Mesothelial cell of epicardium (in vitro differentiated cells): ENCODE results near the gene LSM4. TPM values are rescaled to one million over a fixed set of nuclear protein-coding genes. Genes with fewer than 3 reads are reported as not detected.
"Not testable (repeated sequence)": the region's sequence is repeated elsewhere in the genome, so short reads cannot be mapped to it uniquely, and the experiment has no call there.

Experiments used
- DNase-seq, 2 experiments: peaks; one replicate each; pipeline ENCODE4 v3.0.0; 2021; ENCODE audit warnings: low spot score in 2 of 2; ENCODE audit not compliant: unreplicated experiment in 2 of 2
- H3K27ac Mint-ChIP-seq: 2 replicates; pipeline ENCODE4 v1.8.0; 2021; ENCODE audit warnings: mixed read lengths
- H3K27me3 Mint-ChIP-seq: 2 replicates; pipeline ENCODE4 v1.8.0; 2021; ENCODE audit warnings: low read depth, mixed read lengths
- H3K36me3 Mint-ChIP-seq: 2 replicates; pipeline ENCODE4 v1.8.0; 2021; ENCODE audit warnings: mixed read lengths
- H3K4me1 Mint-ChIP-seq: 2 replicates; pipeline ENCODE4 v1.8.0; 2021; ENCODE audit warnings: mixed read lengths
- H3K4me3 Mint-ChIP-seq: 2 replicates; pipeline ENCODE4 v1.8.0; 2021; ENCODE audit warnings: mild to moderate bottlenecking, moderate library complexity, mixed read lengths
- H3K9me3 Mint-ChIP-seq: 2 replicates; pipeline ENCODE4 v1.8.0; 2021; ENCODE audit warnings: mixed read lengths
- total RNA-seq: library from RNA; stranded (reverse); gene quantifications from 3 replicates; pipeline ENCODE4 v1.2.1, GENCODE V29; 2021
- TF ChIP-seq, protein P1 (sequence below): fragments of 200-600 bp; sonication (generic); IDR thresholded peaks from one replicate; pipeline ENCODE4 v1.5.0; 2021; ENCODE audit warnings: antibody characterized with exemption; ENCODE audit not compliant: unreplicated experiment

LSM4 gene
- 112 to 119 TPM (median 114 TPM) in 3 replicates for total RNA-seq

DNA sequence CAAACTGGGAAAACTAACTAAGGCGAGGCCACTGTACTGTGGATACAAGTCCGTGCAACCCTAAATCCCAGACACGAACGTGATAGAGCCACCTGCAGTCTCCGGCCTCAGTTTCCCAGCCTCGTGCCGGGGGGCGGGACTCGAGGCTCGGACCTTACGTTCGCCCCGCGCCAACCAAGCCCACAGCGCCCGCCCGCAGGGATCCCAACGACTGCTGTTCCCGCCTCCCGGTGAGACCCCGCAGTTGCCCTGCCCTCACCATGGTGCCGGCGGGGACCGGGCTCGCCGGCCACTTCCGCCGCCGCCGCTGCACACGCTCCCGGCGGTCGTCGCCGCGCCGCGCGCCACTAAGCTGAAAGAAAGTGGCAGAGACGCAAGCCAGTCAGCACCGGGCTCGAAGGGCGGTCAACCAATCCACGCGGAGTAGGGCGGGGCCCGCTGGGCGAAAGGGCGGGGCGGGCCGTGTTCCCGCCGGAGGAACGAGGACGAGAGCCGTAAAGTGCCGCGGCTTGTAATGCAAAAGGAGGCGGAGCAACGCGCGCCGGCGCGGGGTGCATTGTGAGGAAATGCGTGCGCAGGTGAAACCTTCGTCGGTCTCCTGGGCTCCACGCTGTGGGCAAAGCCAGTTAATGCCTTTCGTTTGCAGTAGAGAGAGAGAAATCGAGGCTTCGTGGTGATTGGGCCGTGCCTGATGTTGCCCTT is at the start of gene LSM4:
LSM4 (minus strand) TSS at position 318 of the 702 bp plus-strand sequence; CDS start at position 262, 56 bp downstream.
- Mint-ChIP-seq H3K9me3 (no peaks in the 10 kb centered on the region), H3K4me1 (peaks cover 43% of the 10 kb centered on the region), H3K27me3 (no peaks in the 10 kb centered on the region), H3K4me3 (peak within 1 kb of the TSS; percentile 72), H3K36me3 (no peaks in the 10 kb centered on the region), H3K27ac (peak within 1 kb of the TSS; percentile 99)
- TF ChIP-seq, protein P1, sequence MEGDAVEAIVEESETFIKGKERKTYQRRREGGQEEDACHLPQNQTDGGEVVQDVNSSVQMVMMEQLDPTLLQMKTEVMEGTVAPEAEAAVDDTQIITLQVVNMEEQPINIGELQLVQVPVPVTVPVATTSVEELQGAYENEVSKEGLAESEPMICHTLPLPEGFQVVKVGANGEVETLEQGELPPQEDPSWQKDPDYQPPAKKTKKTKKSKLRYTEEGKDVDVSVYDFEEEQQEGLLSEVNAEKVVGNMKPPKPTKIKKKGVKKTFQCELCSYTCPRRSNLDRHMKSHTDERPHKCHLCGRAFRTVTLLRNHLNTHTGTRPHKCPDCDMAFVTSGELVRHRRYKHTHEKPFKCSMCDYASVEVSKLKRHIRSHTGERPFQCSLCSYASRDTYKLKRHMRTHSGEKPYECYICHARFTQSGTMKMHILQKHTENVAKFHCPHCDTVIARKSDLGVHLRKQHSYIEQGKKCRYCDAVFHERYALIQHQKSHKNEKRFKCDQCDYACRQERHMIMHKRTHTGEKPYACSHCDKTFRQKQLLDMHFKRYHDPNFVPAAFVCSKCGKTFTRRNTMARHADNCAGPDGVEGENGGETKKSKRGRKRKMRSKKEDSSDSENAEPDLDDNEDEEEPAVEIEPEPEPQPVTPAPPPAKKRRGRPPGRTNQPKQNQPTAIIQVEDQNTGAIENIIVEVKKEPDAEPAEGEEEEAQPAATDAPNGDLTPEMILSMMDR, result no peak
- DNase-seq, result peak; percentile 98 to 99

DNA sequence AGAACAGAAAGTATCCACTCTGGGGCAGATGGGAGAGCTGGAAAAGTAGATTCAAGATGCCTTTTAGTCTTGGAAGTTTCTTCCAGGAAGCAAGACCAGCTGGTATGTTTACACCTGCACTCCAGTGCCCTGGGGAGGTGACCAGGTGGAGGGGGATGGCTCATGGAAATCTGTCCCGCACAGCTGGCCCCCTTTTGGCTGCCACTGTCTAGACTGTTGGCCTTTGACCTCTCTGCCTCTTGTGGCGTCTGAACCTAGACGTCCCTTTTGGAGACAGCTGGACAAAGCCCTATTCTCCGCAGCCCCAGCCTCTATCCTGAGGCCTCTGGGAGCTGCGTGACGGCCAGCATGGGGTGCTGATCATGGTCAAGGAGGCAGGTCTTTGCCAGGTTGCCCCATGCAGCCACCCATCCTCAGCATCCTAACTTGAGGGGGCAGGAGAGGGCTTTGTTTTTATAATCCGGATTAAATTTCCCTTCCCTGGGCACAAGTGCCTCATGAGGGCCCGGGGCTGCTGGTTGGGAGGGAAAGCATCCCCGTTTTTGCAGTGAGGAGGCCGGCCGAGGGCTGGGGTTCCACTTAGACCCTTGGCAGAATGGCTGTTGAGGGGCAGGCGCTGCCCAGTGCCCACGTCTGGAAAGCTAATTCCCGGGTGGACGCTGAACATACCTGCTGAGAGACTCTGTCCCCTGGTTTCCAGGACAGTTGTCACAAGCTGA is 45.8 kb upstream of the LSM4 start:
- Mint-ChIP-seq H3K27ac (peak overlapping the region; percentile 25), H3K27me3 (no peaks in the 10 kb centered on the region), H3K4me1 (peaks cover 34% of the 10 kb centered on the region), H3K9me3 (no peaks in the 10 kb centered on the region), H3K4me3 (no peak overlapping the region), H3K36me3 (peaks cover 1% of the 10 kb centered on the region)
- TF ChIP-seq, protein P1, result no peak
- no peak for DNase-seq

DNA sequence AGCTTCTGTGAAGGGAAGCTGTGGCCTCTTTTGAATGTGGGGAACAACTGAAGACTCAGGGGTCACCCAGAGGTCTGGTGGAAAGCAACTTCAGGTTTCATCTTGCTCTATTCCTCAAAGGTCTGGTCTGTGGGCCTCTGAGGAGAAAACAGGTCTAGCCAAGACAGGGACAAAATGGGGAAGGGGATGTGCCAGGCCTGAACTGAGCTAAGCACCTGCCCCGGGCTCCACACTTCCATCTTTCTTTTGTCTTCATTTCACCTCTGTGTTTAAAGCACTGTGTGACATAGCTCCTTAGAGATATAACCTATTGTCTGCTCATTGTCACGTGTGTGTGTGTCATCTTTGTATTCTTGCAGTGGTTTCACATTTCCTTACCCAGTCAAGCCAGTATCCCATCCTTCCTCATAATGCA is 43.2 kb upstream of the LSM4 start:
- peak overlapping the region; percentile 97 for H3K27ac Mint-ChIP-seq
- peaks cover 43% of the 10 kb centered on the region for H3K4me1 Mint-ChIP-seq
- peaks cover 9% of the 10 kb centered on the region for H3K36me3 Mint-ChIP-seq
- peaks cover 3% of the 10 kb centered on the region for H3K9me3 Mint-ChIP-seq
- no peak for DNase-seq
- H3K27me3 Mint-ChIP-seq, result no peaks in the 10 kb centered on the region
- TF ChIP-seq, protein P1, result no peak
- no peak overlapping the region for H3K4me3 Mint-ChIP-seq

DNA sequence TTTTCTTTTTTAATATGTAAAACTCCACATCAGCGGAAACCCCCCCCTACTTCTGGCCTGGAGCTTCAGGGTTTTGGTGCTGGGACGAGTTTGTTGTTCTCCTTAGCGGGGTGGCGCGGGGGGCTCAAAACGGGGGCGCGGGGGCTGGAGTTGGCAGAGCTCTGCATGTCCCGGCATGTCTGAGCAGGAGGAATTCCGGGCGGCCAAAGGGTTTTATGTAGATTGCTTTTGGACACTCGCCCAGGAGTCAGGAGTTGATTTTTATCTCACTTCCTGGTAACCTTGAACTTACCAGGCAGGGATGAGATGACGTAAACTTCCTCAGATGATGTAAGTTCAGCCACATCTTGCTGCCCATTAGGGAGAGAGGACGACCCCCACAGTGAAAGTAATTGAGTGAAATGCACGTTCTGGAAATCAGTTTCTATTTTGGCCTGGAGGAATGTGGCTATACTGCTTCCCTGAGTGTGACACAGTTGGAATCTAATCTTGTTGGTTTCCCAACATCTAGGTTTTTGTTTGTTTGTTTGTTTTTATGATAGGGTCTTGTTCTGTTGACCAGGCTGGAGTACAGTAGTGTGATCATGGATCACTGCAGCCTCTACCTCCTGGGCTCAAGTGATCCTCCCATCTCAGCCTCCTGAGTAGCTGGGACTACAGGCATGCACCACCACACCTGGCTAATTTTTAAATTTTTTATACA is 42.1 kb upstream of the LSM4 start:
- DNase-seq, result peak; percentile 75 to 80
- Mint-ChIP-seq H3K36me3 (peaks cover 10% of the 10 kb centered on the region), H3K9me3 (peaks cover 3% of the 10 kb centered on the region), H3K4me3 (no peak overlapping the region), H3K27me3 (no peaks in the 10 kb centered on the region), H3K27ac (peak overlapping the region; percentile 97), H3K4me1 (peaks cover 43% of the 10 kb centered on the region)
- TF ChIP-seq, protein P1, result no peak

DNA sequence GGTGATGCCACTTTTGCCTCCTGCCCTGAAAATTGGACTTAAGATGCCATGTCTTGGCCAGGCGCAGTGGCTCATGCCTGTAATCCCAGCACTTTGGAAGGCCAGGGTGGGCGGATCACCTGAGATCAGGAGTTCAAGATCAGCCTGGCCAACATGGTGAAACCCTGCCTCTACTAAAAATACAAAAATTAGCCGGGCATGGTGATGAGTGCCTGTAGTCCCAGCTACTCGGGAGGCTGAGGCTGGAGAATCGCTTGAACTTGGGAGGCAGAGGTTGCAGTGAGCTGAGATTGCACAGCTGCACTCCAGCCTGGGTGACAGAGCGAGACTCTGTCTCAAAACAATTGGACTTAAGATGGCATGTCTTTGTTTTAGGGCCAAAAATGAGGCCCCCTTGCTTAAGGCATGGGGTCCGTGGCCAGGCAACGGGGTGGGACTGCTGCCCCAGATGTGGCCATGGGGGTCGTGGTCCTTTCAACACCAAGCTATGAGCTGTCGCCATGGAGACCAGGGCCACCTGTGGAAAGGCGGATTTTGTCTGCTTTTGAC is 41.5 kb upstream of the LSM4 start:
- DNase-seq, H3K4me3 Mint-ChIP-seq, H3K27me3 Mint-ChIP-seq, H3K9me3 Mint-ChIP-seq: not testable (repeated sequence)
- Mint-ChIP-seq H3K36me3 (peaks cover 16% of the 10 kb centered on the region), H3K27ac (peak overlapping the region; percentile 97), H3K4me1 (peaks cover 41% of the 10 kb centered on the region)
